GM18519 (cell line): Measurements from ENCODE around the gene SLN.
"Not testable (repeated sequence)": the region's sequence is repeated elsewhere in the genome, so short reads cannot be mapped to it uniquely, and the experiment has no call there.

ENCODE experiments used
- ATAC-seq: cut with Tn5 transposase; IDR thresholded peaks from one replicate; pipeline ENCODE4 v1.9.1; 2021; ENCODE audit warnings: mild to moderate bottlenecking, moderate library complexity; ENCODE audit not compliant: unreplicated experiment, low FRiP score

SLN gene

DNA sequence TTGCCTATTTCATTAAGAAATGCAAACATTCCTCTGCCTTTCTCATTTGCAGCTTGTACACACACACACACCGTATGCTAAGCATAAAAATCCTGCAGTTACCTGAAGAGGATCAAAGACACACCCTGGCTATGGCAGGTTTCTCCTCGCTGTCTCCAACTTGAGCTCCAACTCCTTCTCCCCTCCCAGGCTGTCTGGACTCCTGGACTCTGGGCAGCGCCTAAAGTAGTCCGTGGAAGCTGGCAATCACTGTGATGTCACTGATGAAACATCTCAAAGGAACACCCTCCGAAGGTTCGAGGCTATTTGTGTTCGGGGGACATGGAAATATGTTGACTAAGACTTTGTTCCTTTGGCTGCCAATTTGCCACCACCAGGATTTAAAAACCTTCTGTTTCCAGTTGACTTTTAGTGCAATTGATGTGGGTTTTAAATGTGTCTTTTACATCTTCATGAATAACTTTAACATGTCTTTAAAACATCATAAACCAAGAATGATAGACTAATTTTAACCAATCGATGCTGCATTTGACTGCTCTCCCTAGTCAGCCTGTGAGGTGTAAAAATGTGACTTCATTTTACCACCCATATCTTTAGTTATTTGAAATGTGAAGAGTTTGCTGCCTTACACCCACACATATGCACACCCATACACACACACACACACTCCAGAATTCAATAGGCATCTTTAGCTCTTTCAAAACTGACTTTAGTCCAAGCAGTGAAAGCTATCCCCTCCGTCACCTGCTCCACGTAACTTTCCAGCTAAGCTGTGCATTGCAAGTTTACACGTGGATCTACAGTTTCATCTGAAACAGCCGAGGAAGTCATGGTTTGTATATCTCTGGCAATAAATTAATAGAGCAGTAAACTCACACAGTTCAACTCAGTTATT lies at the start of gene SLN:
Gene SLN, minus strand, starts transcription at position 196 of the 895 bp plus-strand sequence.
- ATAC-seq = no peak

DNA sequence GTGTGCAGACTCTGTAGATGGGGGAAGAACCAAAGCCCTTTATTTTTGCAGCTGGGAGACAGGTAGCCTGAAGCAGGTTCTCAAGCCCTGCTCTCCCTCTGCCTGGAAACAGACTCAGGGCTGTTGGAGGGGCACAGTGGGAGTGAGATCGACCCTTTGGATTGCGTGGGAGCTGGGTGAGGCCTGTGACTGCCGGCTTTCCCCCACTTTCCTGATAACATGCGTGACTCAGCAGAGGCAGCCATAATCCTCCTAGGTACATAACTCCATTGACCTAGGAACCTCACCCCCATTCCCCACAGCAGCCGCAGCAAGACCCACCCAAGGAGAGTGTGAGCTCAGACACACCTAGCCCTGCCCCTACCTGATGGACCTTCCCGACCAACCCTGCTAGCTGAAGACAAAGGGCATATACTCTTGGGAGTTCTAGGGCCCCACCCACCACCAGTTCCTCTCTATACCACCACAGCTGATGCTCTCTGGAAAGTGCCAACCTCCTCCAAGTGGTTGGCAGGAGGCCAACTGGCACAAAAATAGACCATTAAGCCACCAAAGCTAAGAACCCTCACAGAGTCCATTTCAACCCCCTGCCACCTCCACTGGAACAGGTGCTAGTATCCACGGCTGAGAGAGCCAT lies 47.0 kb upstream of the SLN start:
- ATAC-seq = not testable (repeated sequence)

DNA sequence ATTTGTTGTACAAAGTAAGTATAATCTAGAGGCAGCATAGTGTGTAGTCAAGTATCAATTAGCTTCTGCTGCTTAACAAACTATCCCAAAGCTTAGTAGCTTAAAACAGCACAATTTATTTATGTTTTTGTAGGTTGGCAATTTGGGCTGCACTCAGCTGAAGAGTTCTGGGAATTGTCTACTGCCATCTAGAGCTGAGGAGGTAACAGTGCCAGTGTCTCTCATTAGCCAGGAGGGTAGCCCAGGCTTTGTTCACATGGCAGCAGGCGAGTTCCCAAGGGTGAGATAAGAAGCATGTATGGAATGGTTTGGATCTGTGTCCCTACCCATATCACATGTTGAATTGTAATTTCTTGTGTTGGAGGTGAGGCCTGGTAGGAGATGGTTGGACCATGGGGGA lies 45.8 kb upstream of the SLN start:
- no peak for ATAC-seq

DNA sequence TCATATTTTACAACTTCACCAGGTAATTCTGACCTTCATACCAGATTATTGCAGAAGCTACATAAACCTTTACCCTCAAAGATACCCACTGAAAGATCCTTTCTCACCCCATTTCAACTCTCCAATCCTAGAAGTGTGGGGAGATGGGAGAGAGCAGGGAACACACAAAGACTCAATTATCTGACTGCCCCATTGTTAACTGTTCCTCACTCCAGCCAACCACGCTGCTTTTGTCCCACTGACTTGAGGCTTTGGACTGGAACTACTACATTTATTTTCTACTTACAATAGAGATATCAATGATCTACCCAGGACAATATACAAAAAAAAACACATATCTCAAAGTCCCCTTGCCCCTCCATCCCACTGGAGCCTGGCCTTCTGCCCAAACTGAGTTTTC lies 44.7 kb upstream of the SLN start:
- no peak for ATAC-seq

DNA sequence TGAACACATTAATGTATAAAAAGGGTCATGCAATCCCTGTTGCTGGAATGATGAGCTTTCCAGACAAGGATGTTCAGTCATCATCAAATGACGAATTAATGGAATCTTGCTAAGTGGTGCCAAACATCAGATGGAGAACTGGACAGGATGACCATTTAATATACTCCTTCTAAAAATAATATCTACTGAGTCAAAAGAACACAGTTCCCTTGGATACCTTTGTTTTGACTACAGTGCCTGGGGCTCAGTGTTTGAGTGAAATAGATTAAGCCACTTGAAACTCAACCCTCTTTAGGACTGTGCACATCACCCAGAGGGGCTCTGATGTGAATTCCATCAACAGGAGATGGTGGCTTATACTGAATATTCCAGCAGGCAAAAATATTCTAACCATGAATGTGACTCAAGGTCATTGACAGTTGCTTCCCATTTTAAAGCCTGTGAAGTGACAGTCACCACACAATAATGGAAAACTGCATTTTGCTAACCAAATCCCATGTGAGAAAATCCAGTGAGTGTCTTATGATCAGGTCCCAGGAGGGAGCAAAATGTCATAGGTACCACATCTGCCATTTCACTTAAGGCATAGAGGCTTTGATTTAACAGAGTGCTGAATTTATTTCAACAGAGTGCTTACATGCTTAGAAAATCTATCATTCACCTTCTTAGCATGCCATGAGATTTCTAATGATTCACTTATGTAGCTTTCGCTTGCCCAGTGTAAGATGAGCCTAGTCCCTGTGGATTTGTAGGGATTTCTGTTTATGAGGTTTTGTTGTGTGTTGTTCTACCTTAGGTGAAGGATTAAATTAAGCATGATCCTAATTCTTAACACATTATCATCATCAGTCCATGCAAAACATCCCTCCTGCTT lies 41.3 kb upstream of the SLN start:
- no peak for ATAC-seq

DNA sequence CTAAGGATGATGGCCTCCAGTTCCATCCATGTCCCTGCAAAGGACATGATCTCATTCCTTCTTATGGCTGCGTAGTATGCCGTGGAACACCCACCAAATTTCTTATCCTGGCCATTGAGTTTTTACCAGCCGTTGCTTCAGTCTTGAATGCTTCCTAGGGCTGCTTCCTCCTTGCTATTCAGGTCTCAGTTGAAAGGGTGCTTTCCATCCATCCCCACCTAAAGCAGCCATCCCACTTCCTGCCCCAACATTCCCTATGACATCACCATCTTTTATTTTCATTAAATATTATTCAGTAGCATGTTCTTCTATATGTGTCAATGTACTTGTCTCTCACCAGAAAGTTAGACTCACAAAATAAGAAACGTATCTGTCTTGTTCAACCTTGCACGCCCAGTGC lies 40.7 kb upstream of the SLN start:
- ATAC-seq = no peak

DNA sequence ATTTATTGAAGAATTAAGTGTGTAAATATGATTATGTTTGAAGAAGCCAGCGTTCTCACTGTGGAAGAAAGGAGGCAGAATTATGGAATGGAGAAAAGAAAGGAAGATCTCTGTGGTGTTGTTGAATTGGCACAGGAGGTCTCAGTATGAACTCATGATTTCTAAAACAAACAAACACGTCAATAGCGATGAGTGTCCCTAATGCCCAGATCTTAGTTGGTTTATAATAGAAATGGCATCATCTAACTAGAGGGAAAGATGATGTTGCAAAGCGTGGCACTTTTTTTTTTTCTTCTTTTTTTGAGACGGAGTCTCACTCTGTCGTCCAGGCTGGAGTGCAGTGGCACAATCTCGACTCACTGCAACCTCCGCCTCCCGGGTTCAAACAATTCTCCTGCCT lies 39.2 kb upstream of the SLN start:
- ATAC-seq = no peak

DNA sequence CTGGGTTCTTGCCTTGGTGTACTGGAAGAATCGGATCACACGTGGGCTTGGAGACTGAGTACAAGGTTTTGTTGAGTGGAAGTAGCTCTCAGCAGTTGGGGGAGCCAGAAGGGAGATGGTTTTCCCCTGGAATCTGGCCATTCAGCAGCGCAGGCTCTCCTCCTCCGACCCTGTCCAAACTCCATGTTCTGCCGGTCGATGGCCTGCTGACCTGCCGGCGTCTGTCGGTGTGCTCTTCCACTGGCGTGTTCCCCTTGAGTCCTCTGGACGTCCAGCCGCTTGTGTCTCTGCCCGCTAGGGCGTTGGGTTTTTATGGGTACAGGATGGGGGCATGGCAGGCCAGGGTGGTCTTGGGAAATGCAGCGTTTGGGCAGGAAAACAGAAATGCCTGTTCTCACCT lies 38.5 kb upstream of the SLN start:
- no peak for ATAC-seq

DNA sequence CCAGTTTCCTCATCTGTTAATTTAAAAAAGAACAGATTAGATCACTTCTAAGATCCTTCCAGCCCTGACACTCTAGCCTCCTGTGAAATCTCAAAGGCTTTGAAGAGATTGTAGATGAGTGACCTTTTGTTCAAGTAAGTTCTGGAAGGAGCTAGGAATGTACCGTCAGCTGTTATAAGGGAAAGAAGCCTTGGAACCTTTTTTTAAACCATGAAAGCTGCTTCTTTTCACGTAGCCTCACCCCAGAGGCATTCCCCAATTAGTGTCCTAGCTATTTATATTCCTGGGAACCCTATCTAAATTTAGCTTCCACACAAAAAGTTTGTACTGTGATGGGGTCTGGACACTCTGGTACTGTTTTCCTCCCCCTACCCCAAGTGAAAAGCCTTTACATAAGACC lies 35.8 kb upstream of the SLN start:
- ATAC-seq = no peak

DNA sequence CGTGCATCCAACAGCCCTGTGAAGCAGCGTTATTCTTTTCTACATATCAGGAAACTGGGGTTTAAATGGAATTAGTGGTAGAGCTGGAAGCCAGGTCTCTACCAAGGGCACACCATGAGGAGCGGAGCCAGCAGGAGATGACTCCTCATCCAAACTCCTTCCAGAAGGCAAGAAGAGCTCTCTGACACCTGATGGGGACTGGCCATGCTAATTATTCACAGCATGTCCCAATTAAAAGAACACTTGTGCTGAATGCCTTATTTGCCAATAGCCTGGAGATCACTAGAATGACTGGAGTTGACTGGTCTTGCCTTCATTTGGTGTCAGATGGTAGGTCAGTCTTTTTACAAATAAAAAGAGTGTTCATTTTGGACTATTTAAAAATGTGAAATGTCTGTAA lies 32.9 kb upstream of the SLN start:
- no peak for ATAC-seq

DNA sequence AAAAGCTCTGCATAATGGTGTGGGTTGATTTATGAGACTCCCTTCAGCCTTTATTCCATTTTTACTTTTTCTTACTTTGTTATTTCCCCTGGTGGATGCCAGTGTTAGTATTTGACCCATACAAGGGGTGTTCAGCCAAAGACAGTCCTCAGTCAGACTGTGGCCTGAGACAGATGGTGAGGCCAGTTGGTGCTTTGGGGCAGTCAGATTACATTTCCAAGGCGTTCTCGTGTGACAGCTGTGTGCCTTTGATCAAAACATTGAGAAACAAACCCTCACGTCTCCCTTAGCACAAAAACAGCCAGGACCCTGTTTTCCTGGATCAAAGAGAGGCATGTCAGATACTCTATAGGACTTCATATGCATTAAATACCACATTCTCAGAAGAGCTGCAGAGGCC lies 31.3 kb upstream of the SLN start:
- no peak for ATAC-seq

DNA sequence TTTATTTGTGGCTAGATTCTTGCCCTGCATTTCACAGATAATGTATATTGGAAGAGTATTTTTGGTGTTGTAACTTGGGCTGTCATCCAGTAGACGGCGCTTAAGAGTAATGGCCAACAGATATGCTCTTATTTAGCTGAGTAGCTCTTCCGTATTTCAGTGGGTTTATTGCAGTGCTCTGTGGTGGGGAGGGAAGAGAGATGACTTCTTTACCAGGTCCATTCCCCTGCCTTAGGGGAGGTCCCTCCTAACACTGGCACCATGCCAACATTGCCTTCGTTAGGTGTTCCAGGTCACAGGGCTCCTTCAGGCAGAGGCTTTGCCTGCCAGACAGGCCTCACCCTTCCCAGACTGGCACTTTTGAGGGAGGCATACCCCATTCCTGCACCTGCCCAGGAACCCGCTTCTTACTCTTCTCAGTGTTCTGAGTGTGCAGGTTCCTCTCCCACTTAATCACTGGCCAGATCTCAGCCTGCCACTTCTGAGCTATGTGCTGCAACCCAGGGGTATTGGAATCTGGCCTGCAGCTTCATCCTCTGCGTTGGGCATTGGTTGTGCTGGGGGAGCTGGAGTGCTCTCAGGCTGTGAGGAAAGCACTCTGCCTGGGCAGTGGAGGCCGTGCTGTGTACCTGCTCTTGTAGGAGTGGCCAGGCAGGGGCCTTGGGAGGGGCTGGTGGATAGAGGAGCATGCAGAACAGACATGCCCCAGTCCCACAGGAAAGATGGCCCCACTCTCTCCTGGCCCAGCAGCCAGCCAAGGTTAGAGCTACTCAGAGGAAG lies 29.4 kb upstream of the SLN start:
- peak; percentile 91 for ATAC-seq

DNA sequence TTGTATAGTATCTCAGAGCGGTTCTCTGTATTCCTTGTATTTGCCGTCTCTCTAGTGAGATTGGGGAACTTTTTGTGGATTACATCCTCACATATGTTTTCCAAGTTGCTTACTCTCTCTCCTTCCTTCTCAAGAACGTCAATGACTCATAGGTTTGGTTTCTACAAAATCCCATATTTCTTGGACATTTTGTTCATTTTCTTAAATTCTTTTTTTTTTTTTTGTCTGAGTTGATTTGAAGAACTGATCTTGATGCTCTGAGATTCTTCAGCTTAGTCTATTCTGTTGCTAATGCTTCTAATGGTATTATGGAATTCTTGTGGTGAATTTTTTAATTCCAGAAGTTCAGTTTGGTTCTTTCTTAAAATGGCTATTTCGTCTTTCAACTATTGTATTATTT lies 28.4 kb upstream of the SLN start:
- ATAC-seq = no peak

DNA sequence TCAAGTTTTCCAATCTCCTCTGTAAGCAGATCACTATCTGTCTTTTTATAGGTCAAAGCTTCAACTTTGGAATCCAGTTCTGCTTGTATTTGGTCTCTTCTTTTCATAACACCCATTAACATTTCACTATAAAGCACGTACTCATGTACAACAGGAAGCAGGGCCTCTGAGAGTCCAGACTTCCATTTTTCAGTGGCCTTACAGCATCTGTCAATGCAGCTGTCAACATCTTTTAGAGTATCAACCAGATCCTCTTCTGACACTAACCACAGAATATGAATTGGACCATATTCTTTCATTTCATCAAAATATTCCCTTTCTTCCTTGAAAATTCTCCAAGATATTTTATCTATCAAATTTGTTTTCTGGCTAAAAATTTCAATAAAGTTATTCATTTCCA lies 24.7 kb upstream of the SLN start:
- no peak for ATAC-seq

DNA sequence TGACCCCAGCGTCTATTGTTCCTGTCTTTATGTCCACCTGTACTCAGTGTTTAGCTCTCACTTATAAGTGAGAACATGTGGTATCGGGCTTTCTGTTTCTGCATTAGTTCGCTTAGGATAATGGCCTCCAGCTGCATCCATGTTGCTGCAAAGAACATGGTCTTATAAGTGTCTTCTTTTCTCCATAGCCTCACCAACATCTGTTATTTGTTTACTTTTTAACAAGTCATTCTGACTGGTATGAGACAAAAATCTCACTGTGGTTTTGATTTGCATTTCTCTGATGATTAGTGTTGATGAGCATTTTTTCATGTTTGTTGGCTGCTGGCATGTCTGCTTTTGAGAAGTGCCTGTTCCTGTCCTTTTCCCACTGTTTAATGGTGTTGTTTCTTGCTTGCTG lies 21.7 kb upstream of the SLN start:
- ATAC-seq = no peak

DNA sequence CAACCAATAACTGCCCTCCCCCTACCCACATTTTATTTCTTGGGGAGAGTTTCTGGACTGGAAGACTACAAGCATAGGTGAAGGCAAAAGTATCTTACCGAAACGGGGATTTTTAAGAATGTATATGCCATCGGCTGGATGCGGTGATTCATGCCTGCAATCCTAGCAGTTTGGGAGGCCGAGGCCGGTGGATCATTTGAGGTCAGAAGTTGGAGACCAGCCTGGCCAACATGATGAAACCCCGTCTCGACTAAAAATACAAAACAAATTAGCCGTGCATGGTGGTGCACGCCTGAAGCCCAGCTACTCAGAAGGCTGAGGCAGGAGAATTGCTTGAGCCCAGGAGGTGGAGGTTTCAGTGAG lies 20.8 kb upstream of the SLN start:
- no peak for ATAC-seq

DNA sequence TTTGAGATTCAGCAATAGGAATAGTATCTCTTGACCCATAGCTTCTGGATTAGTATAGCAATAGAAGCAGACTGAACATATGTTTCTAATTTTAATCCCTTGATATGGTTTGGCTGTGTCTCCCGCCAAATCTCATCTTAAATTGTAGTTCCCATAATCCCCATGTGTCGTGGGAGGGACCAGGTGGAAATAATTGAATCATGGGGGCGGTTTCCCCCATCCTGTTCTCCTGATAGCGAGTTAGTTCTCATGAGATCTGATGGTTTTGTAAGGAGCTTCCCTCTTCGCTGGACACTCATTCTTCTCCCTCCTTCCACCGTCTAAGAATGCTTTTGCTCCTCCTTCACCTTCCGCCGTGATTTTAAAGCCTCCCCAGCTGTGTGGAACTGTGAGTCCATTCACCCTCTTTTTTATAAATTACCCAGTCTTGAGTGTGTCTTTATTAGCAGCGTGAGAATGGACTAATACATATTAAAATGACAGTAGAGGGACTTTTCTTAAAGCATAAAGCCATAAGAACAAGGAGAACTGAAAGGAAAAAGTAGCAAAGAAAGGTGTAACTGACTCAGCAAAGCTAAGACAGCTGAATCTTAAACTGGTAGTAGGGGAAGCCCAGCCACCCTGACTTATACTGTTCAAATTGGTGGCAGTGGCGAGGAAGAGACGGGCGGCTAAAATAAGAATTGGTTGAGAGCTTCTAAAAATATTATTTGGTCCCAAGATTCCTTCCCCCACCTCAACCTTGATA lies 20.3 kb upstream of the SLN start:
- ATAC-seq = peak; percentile 70

DNA sequence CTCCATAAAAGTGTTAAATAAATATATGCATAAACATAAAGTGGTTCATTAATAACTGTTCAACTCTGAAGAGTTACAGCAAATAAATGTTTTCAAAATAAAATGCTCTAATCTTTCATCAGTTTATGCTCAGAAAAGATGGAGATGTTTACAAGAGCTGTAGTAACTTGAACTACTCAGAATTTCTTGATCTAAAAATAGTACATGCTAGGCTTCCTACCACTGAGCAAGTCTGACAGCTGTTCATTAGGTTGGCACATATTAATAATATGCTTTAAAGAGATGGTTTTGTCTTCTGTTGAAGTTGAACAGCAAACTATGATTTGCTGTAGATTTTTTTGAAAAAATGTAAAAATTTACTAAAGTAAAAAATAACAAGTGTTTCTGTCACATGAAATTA lies 10.8 kb upstream of the SLN start:
- ATAC-seq = no peak

DNA sequence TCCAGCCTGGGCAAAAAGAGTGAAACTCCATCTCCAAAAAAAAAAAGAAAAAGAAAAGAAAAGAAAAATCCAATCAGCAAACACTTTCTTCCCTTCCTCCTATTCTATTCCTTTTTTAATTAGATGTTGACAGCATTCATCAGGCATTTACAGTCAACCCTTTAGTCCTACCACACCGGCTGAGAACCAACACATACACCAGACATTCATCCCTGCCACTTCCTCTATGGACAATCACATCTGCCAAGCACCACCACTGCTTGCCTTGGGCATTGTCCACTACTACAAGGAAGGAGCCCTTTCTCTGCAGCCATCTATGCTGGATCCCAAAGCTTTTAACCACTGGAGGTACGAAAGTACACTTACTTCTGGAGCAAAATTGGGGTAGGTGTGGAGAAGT lies 9.4 kb upstream of the SLN start:
- ATAC-seq = no peak

DNA sequence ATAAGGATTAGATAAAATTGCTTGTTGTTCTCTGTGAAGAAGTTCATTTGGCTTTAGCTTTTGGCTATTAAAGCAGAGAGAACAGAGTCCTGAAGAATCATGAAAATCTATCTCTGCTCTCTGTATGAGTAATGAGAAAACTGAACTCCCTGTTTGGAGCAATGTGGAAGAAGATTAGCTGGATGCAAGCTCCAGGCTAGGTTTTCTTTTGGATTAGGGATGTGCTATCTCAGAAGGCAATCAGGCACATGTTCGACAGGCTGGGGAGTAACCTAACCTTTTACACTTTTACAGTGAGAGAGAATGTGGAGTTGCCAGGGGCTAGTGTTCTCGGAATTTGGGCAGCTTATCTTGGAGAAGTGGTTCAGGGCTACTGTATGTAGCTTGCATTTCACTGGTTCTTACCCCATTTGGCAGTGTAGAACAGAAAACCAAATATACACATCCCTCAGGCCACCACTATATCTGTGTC lies 8.5 kb upstream of the SLN start:
- no peak for ATAC-seq
